Activated CD8-positive, alpha-beta memory T cell treated with anti-CD3 and anti-CD28 coated beads, Interleukin-2, amount 50 U/mL, for 1 hour (primary cell): ENCODE data around the gene NUDCD3.

ENCODE experiments used
- DNase-seq: peaks from one replicate; pipeline ENCODE4 v3.0.0-alpha.2; 2020; ENCODE audit errors: extremely low read depth

NUDCD3 gene

DNA sequence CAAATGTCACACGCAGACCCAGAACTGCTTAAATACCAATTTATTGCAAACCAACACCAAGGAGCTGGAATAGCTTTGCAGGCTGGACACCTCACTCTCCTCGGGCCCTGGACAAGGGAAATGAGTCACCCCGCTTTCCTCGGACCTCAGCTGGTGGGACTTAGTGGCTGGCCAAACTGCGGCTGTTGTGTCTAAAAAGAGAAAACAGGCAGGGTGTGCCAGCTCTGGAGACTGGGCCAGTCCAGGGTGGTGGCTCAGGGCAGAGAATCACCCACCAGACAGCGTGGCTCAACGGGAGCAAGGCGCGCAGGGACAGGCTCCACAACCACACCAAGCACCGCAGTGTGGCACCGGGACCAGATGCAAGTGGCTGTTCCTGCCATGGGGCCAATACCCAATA, 106.9 kb downstream of the NUDCD3 start:
- no peak for DNase-seq

- DNase-seq = no peak
Observed at GRCh38 chr7:44382459-44383265, 107.8 kb downstream of the NUDCD3 start.

GRCh38 chr7:44381494-44382220, 108.8 kb downstream of the NUDCD3 start:
- no peak for DNase-seq

- DNase-seq = no peak
Observed at GRCh38 chr7:44380831-44381493, 109.5 kb downstream of the NUDCD3 start.

- no peak for DNase-seq
Observed at GRCh38 chr7:44380189-44380830, 110.1 kb downstream of the NUDCD3 start.

GRCh38 chr7:44379366-44380188, 110.9 kb downstream of the NUDCD3 start:
- DNase-seq = no peak

- no peak for DNase-seq
Observed at GRCh38 chr7:44378744-44379143, 111.7 kb downstream of the NUDCD3 start.

GRCh38 chr7:44377681-44378421, 112.6 kb downstream of the NUDCD3 start:
- no peak for DNase-seq

- no peak for DNase-seq
Observed at GRCh38 chr7:44377134-44377463, 113.4 kb downstream of the NUDCD3 start.

GRCh38 chr7:44376429-44377133, 113.9 kb downstream of the NUDCD3 start:
- no peak for DNase-seq

DNA sequence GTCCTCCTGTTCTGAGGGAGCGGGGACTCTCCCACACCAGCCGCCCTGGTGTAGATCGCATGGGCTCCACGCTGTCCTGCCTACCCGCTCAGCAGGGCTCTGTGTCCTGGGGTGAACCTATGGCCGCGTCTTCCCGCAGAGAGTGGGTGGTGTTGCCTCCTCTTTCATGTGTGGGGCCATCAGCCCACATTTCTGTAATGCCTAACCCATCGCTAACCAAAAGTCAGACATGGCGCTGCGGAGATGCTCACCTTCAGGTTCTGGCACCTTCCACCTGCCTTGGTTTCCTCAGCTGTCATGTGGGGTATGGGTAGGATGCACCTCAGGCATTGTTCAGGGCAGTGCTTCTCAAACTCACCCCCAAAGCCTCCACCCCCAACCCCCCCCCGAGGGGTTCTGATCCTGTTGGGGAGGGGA, 114.5 kb downstream of the NUDCD3 start:
- DNase-seq = no peak

GRCh38 chr7:44375236-44375699, 115.2 kb downstream of the NUDCD3 start:
- DNase-seq = no peak

DNA sequence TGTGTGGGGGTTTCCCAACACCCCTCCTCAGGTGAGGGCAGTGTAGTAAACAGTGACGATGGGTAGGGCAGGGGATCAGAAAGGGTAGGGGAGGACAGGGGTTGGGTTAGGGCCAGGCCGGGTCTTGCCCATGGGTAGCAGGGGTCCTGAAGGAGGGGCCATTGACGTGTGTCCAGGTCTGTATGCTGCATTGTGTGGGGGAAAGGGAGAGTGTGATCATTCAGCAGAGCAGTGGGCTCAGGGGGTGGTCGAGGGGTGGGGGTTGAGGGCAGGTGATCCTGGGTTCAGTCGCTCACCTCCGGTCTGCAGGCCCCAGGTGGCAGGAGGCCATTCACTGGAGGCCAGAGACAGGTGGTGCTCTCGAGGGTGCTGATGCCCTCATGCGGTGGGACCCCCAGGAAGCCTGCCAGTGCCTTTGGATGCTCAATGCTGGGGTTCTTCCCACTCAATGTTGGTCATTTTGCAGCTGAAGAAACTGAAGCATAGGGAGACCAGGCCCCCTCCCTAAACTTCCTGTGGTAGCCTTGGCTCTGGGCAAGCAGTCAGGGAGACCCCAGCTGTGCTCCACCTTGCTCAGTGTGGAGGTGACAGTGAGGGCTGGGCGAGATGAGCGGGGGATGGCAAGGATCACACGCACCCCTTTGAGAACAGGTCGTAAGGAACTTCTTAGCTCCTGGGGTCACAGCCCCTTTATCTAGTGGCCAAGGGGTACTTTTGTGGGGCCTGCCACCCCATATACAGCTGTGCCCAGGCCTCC, 116.3 kb downstream of the NUDCD3 start:
- DNase-seq = no peak

DNA sequence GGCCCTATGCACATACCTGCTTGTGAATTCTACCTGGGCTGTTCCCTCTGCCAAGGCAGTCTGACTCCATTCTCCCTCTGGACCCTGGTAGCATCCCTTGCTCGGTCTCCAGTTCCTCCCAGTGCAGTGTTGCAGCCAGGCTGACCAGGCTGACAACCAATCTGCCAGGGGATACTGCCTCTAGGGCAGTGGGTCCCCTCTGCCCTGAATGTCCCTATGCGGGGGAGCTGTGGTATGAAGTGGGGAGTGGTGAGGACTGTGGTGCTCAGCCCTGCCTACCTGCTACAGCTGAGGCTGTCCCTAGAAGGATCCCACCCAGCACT, 117.1 kb downstream of the NUDCD3 start:
- DNase-seq = no peak

GRCh38 chr7:44372560-44373417, 117.7 kb downstream of the NUDCD3 start:
- no peak for DNase-seq

- DNase-seq = no peak
Observed at GRCh38 chr7:44368885-44369284, 121.6 kb downstream of the NUDCD3 start.

DNA sequence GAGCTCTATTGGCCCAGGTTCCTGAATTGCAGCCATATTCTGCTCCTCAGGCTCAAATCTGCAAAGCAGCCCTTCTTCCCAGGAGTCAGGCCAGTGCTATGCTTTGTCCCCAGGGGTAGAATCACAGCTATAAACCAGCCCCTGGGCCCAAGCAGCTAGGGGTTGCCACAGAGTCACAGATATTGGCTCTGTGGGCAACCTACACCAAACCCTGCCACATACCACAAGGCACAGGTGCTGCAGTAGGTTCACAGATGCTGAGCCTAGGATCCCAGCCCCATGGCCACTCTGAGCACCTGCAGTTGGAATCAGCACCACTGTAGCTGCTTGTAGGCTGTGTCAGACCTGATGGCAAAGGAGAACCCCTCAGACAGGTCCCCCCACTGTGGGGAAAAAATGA, 122.0 kb downstream of the NUDCD3 start:
- no peak for DNase-seq

DNA sequence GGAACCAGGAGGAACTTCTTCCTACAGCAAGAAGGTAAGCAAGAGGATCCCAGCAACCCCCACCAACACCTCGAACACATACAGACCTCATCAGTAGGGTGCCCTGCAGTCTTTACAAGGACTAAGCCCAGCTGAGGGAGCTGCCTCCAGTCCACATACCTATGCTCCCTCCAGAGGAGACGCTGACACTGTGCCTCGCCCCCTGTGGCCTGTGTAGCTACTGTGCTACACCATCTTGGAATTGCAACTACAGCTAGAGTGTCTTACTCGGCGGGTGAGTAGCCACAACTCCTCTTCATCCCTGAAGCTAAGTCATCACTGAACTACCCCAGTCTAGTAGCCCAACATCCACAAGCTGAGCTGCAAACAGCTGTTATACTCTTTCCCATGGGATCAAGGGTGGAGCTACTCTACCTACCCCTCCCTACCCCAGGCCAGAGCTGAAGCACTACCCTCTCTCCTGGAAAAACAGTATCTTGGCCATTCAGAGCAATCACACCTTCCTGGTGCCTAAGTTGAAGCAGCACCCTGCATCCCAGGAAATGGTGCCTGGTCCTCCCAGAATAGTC, 122.9 kb downstream of the NUDCD3 start:
- no peak for DNase-seq
